ENCODE results near the gene HM13. TPM values are rescaled to one million over a fixed set of nuclear protein-coding genes. Genes with fewer than 3 reads are reported as not detected.
"Not testable (repeated sequence)": the region's sequence is repeated elsewhere in the genome, so short reads cannot be mapped to it uniquely, and the experiment has no call there.

Gene HM13
- total RNA-seq, 2 donors from 2014 or later, result 107 to 179 TPM

GRCh38 chr20:31570735-31571617 is 56.7 kb downstream of the HM13 start:
- Histone ChIP-seq H3K4me3 (no peak overlapping the region), H3K27ac (peak overlapping the region; percentile 43), H3K9me3 (no peaks in the 10 kb centered on the region), H3K4me1 (peaks cover 5% of the 10 kb centered on the region), H3K27me3 (no peaks in the 10 kb centered on the region), H3K36me3 (no peaks in the 10 kb centered on the region), H3K9ac (ENCODE audit: low read depth in 2 of 2, low read length in 2 of 2) (peak overlapping the region in 1 of 2 donors; percentile 73)
- no peak for TF ChIP-seq CTCF (IDR thresholded peaks at IDR 0.05)
- no peak for DNase-seq
- intact Hi-C loops (cut with DNase I), result no loop called here

- no peak for DNase-seq
- Histone ChIP-seq H3K27ac (peak overlapping the region; percentile 89), H3K9ac (ENCODE audit: low read depth in 2 of 2, low read length in 2 of 2) (peak overlapping the region; percentile 63 to 82), H3K9me3 (no peaks in the 10 kb centered on the region), H3K4me1 (peaks cover 5% of the 10 kb centered on the region), H3K27me3 (no peaks in the 10 kb centered on the region), H3K36me3 (no peaks in the 10 kb centered on the region), H3K4me3 (peak overlapping the region; percentile 45)
- TF ChIP-seq CTCF (IDR thresholded peaks at IDR 0.05), result no peak
- intact Hi-C loops (cut with DNase I), result no loop called here
These were observed 57.9 kb downstream of the HM13 start for GRCh38 chr20:31572042-31572700.

GRCh38 chr20:31572701-31573554 is 58.7 kb downstream of the HM13 start:
- peak; percentile 97 for DNase-seq
- intact Hi-C loops (cut with DNase I), result no loop called here
- Histone ChIP-seq H3K36me3 (no peaks in the 10 kb centered on the region), H3K9me3 (no peaks in the 10 kb centered on the region), H3K27ac (peak overlapping the region; percentile 89), H3K4me3 (peak overlapping the region; percentile 45), H3K4me1 (peaks cover 5% of the 10 kb centered on the region), H3K27me3 (no peaks in the 10 kb centered on the region), H3K9ac (ENCODE audit: low read depth in 2 of 2, low read length in 2 of 2) (peak overlapping the region; percentile 63 to 82)
- TF ChIP-seq CTCF (IDR thresholded peaks at IDR 0.05), result no peak

GRCh38 chr20:31573555-31574321 is 59.5 kb downstream of the HM13 start:
- peak overlapping the region; percentile 45 for H3K4me3 ChIP-seq
- intact Hi-C loops (cut with DNase I), result no loop called here
- peak overlapping the region; percentile 63 to 81 for H3K9ac ChIP-seq (ENCODE audit: low read depth in 2 of 2, low read length in 2 of 2)
- no peak for DNase-seq
- H3K27me3 ChIP-seq, result no peaks in the 10 kb centered on the region
- no peaks in the 10 kb centered on the region for H3K36me3 ChIP-seq
- peak overlapping the region; percentile 89 for H3K27ac ChIP-seq
- H3K9me3 ChIP-seq, result no peaks in the 10 kb centered on the region
- TF ChIP-seq CTCF (IDR thresholded peaks at IDR 0.05), result no peak
- H3K4me1 ChIP-seq, result peaks cover 5% of the 10 kb centered on the region

GRCh38 chr20:31574986-31575385 is 60.7 kb downstream of the HM13 start:
- H3K9me3 ChIP-seq; H3K27ac ChIP-seq; H3K4me3 ChIP-seq; intact Hi-C loops (cut with DNase I); H3K36me3 ChIP-seq; H3K27me3 ChIP-seq; H3K4me1 ChIP-seq; DNase-seq; H3K9ac ChIP-seq (ENCODE audit: low read depth in 2 of 2, low read length in 2 of 2): not testable (repeated sequence)

Data from colonic mucosa (tissue), 4 donors.